Measurements from ENCODE around the gene SLC47A1.
"Not testable (repeated sequence)": the region's sequence is repeated elsewhere in the genome, so short reads cannot be mapped to it uniquely, and the experiment has no call there.

- not testable (repeated sequence) for TF ChIP-seq POLR2AphosphoS5, POLR2A (IDR thresholded peaks at IDR 0.05; ENCODE audit: low read depth, low read length)
Observed at GRCh38 chr17:19505561-19505960, 28.1 kb upstream of the SLC47A1 start.
